Chondrocyte (in vitro differentiated cells): Measurements from ENCODE around the gene DPY19L1. TPM values are rescaled to one million over a fixed set of nuclear protein-coding genes. Genes with fewer than 3 reads are reported as not detected.
"Not testable (repeated sequence)": the region's sequence is repeated elsewhere in the genome, so short reads cannot be mapped to it uniquely, and the experiment has no call there.

ENCODE experiments used
- DNase-seq: peaks from one replicate; pipeline ENCODE4 v3.0.0; 2021; ENCODE audit warnings: mixed read lengths, low spot score
- H3K27ac Mint-ChIP-seq: one replicate; pipeline ENCODE4 v1.8.0; 2021; ENCODE audit warnings: mild to moderate bottlenecking, moderate library complexity, mixed read lengths; ENCODE audit not compliant: unreplicated experiment
- H3K27me3 Mint-ChIP-seq: 2 replicates; pipeline ENCODE4 v1.8.0; 2021; ENCODE audit warnings: low read depth, mixed read lengths
- H3K36me3 Mint-ChIP-seq: 2 replicates; pipeline ENCODE4 v1.8.0; 2021; ENCODE audit warnings: low read depth, mixed read lengths
- H3K4me1 Mint-ChIP-seq: 2 replicates; pipeline ENCODE4 v1.8.0; 2021; ENCODE audit warnings: low read depth, mild to moderate bottlenecking, mixed read lengths
- H3K4me3 Mint-ChIP-seq: one replicate; pipeline ENCODE4 v1.8.0; 2021; ENCODE audit warnings: mild to moderate bottlenecking, moderate library complexity, mixed read lengths; ENCODE audit not compliant: unreplicated experiment
- H3K9me3 Mint-ChIP-seq: 2 replicates; pipeline ENCODE4 v1.8.0; 2021; ENCODE audit warnings: low read depth, mixed read lengths
- total RNA-seq: library from RNA; stranded (reverse); gene quantifications from 3 replicates; pipeline ENCODE4 v1.2.1, GENCODE V29; 2021
- TF ChIP-seq, protein P1 (sequence below): fragments of 200-600 bp; sonication (generic); IDR thresholded peaks from 2 replicates; pipeline ENCODE4 v1.5.0; 2021; ENCODE audit warnings: antibody characterized with exemption, mild to moderate bottlenecking, moderate library complexity

DPY19L1 gene
- total RNA-seq, 1 donor from 2014 or later, result 30.9 TPM

DNA sequence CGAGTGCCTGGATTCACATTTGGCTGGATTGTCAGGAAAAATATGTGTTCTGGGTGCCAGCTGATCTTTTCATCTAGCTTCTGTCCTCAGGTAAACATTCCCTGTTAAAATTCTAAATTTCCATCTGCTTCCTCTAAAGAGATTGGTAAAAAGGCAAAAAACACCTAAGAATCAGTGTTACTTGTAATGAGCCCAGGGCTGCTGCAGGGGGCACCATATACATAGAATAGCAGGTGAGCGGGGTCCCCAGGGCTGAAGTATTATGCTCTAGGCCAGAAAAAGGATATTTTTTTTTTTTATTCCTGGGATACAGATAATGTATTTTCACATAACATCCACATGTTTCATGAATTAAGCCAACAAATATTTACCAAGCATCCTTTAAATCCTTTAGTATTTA is 18.4 kb upstream of the DPY19L1 start:
- not testable (repeated sequence) for H3K4me3 Mint-ChIP-seq
- TF ChIP-seq, protein P1, sequence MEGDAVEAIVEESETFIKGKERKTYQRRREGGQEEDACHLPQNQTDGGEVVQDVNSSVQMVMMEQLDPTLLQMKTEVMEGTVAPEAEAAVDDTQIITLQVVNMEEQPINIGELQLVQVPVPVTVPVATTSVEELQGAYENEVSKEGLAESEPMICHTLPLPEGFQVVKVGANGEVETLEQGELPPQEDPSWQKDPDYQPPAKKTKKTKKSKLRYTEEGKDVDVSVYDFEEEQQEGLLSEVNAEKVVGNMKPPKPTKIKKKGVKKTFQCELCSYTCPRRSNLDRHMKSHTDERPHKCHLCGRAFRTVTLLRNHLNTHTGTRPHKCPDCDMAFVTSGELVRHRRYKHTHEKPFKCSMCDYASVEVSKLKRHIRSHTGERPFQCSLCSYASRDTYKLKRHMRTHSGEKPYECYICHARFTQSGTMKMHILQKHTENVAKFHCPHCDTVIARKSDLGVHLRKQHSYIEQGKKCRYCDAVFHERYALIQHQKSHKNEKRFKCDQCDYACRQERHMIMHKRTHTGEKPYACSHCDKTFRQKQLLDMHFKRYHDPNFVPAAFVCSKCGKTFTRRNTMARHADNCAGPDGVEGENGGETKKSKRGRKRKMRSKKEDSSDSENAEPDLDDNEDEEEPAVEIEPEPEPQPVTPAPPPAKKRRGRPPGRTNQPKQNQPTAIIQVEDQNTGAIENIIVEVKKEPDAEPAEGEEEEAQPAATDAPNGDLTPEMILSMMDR, result peak; percentile 67

DNA sequence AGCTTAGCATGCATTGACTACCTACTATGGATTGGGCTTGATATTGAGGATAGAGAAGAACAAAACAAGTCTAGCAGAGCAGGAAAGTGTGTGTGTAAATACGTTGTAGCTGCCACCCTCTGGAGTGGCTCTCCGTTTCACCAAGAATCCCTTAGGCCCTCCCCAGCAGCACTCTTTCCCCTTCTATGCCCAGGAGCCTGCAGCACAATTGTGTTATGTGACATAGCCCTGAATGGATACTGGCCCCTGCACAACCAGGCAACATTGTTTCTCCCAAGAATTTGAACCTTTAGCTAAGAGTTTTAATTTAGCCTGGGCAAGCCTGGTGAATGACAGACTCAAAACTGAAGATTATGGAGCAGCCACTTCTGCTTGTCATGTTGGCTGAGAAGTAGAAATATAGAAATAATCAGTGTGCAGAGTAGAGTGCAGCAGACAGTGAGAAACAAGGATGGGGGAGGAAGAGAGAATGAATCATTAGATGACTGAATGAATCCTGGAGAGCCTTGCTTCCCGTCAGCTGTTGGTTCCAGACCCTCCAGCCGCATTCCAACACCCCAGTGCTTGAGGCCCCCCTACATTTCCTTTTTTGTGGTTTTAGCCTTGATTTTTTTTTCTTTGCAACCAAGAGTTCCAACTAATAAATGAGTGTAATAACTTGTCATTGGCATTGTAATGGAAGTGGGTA is 16.3 kb upstream of the DPY19L1 start:
- peaks cover 10% of the 10 kb centered on the region for H3K4me1 Mint-ChIP-seq
- not testable (repeated sequence) for DNase-seq, H3K27me3 Mint-ChIP-seq, H3K9me3 Mint-ChIP-seq, H3K36me3 Mint-ChIP-seq, H3K4me3 Mint-ChIP-seq
- H3K27ac Mint-ChIP-seq, result peak overlapping the region; percentile 55

More for the DNA sequence above, 18.4 kb upstream of the DPY19L1 start:
- not testable (repeated sequence) for H3K27me3 Mint-ChIP-seq, DNase-seq, H3K36me3 Mint-ChIP-seq, H3K27ac Mint-ChIP-seq, H3K9me3 Mint-ChIP-seq
- peaks cover 10% of the 10 kb centered on the region for H3K4me1 Mint-ChIP-seq

DNA sequence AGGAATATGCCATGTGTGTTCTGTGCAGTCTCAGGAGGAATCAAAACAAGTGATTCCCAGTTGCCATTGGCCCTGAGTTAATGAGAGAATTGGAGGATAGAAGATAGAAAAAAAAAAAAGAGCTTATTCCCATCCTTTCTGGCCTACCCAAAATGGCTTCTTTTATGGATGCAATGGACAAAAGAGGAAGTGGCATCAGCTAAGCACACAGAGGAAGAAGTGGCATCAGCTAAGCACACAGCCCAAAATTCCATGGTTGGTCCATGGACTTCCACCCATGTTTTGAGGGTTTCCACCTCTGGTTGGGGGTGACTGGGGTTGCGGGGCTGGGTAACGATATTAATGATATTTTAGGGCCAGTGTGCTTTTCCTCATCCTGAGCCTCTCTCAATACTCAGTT is 11.1 kb upstream of the DPY19L1 start:
- not testable (repeated sequence) for DNase-seq, H3K27ac Mint-ChIP-seq, H3K36me3 Mint-ChIP-seq, H3K4me3 Mint-ChIP-seq, H3K9me3 Mint-ChIP-seq, H3K27me3 Mint-ChIP-seq, H3K4me1 Mint-ChIP-seq

DNA sequence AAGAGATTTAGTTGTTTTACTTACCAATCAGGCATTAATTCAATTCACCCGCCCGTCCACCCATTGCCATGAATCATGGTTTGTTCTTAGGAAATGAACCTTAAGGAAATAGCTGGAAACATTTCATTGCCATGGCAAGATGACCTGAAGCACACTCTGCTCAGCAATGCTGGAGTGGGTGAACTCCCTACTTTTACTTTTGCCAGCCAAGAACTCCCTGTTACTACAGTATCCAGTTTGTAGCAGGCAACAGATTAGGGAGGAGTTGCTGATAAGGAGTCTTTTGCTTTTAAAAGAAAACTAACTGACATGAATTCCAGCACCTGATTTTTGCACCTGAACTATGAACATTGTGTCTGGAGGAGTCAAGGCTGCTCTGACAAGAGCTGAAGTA is 10.6 kb upstream of the DPY19L1 start:
- not testable (repeated sequence) for H3K4me1 Mint-ChIP-seq, H3K4me3 Mint-ChIP-seq

DNA sequence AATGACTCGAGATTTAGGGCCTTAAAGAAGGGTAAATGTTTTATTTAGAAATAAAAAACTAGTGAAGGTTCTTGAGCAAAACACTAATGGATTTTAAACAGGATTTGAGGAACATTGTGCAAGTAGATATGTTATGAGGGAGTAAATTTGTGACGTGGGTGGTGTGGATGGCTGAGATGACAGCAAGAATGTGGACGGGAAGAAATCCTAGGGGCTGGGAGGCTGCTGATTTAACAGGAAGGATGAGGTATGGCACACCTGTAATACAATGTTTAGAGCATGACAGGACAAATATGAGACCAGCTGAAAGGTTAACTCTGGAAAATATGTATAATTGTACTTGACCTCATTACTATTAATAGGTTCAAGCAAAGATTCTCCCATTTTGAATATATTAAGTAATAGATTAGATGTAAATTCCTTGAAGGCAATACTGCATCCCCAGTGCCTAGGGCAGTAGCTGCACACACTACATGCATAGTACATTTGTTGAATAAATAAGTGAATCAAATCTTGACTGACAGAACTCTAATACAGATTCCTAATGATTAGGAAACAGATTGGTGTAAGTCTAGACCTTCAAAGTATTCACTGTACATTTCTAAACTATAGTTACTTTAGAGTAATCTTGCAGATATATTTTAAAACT is 10.1 kb upstream of the DPY19L1 start:
- H3K4me1 Mint-ChIP-seq, H3K9me3 Mint-ChIP-seq, DNase-seq, H3K27ac Mint-ChIP-seq, H3K27me3 Mint-ChIP-seq, H3K4me3 Mint-ChIP-seq, H3K36me3 Mint-ChIP-seq: not testable (repeated sequence)

More for the DNA sequence above, 10.6 kb upstream of the DPY19L1 start:
- H3K9me3 Mint-ChIP-seq, H3K36me3 Mint-ChIP-seq, H3K27me3 Mint-ChIP-seq, H3K27ac Mint-ChIP-seq, DNase-seq: not testable (repeated sequence)

DNA sequence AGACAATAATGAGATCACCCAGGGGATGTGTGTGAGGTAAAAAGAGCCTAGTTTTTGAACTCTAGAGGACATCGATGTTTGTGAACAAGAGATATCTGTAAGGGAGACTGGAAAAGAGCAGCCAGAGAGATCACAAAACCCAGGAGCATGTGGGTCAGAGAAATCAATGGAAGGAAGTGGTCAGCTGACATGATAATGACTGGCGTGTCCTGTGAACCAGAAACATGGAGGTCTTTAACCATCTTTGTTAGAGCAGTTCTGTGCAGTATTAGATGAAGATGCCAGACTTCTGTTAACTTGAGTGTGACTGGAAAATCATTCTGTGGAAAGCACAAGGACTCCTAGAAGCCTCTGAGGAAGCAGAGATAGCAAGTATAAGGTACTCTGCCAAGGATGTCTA is 6.0 kb upstream of the DPY19L1 start:
- not testable (repeated sequence) for H3K27me3 Mint-ChIP-seq

DNA sequence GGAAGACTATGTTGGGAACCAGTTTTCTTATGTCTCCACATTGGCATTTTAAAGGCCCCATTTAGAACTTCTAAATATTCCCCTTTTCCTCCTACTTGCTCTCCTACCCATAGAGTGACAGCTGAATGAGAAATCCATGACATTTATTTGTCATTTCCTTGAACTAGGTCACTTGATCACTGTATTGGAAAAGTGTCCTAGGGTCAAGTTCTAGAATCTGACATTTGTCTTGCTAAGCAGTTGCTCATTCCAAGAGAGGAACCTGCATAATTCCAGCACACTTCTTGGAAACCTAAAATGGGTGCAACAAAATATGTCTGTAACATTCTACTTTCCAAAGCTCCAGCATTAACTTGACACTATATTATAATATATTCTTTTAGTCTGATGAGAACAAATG is 3.6 kb upstream of the DPY19L1 start:
- TF ChIP-seq, protein P1, result no peak

More for the DNA sequence above, 6.0 kb upstream of the DPY19L1 start:
- not testable (repeated sequence) for H3K4me3 Mint-ChIP-seq, DNase-seq, H3K4me1 Mint-ChIP-seq, H3K36me3 Mint-ChIP-seq, H3K27ac Mint-ChIP-seq, H3K9me3 Mint-ChIP-seq

More for the DNA sequence above, 3.6 kb upstream of the DPY19L1 start:
- Mint-ChIP-seq H3K4me1 (peaks cover 12% of the 10 kb centered on the region), H3K27ac (no peak overlapping the region), H3K27me3 (no peaks in the 10 kb centered on the region), H3K4me3 (no peak overlapping the region), H3K36me3 (no peaks in the 10 kb centered on the region), H3K9me3 (no peaks in the 10 kb centered on the region)
- DNase-seq, result no peak
